Mesendoderm (in vitro differentiated cells): ENCODE data around the gene PAWR.

Experiments used
- DNase-seq: peaks from one replicate; pipeline ENCODE4 v3.0.0; 2013
- H2AK5ac ChIP-seq: 2 replicates; pipeline ENCODE4 v1.6.1; 2013; ENCODE audit warnings: low read length, inconsistent platforms
- H2BK120ac ChIP-seq: 2 replicates; pipeline ENCODE4 v1.6.1; 2013; ENCODE audit warnings: low read depth, mild to moderate bottlenecking, low read length, moderate library complexity, mixed read lengths
- H2BK15ac ChIP-seq: replicated peaks from 2 replicates; pipeline ENCODE4 v1.6.1; 2013; ENCODE audit warnings: low read depth, mild to moderate bottlenecking, moderate library complexity
- H2BK5ac ChIP-seq: 2 replicates; pipeline ENCODE4 v1.6.1; 2013; ENCODE audit warnings: low read length, inconsistent platforms
- H3K18ac ChIP-seq: 2 replicates; pipeline ENCODE4 v1.6.1; 2013; ENCODE audit warnings: mild to moderate bottlenecking, low read length, mixed read lengths
- H3K23ac ChIP-seq: one replicate; pipeline ENCODE4 v1.6.1; 2013; ENCODE audit warnings: low read length
- H3K27ac ChIP-seq: 2 replicates; pipeline ENCODE4 v1.5.1; 2013; ENCODE audit warnings: low read depth, mild to moderate bottlenecking, inconsistent platforms, low read length, moderate library complexity
- H3K27me3 ChIP-seq: 2 replicates; pipeline ENCODE4 v1.6.1; 2013; ENCODE audit warnings: low read length, control low read depth, mild to moderate bottlenecking, inconsistent platforms; ENCODE audit not compliant: insufficient read depth, poor library complexity
- H3K36me3 ChIP-seq: 2 replicates; pipeline ENCODE4 v1.6.1; 2013; ENCODE audit warnings: low read length, inconsistent platforms; ENCODE audit not compliant: control insufficient read depth, insufficient read depth
- H3K4ac ChIP-seq: one replicate; pipeline ENCODE4 v1.6.1; 2013; ENCODE audit warnings: low read depth, mild to moderate bottlenecking, low read length, moderate library complexity
- H3K4me1 ChIP-seq: 2 replicates; pipeline ENCODE4 v1.6.1; 2013; ENCODE audit warnings: low read depth, low read length, inconsistent platforms; ENCODE audit not compliant: control insufficient read depth
- H3K4me2 ChIP-seq: 2 replicates; pipeline ENCODE4 v1.6.1; 2013; ENCODE audit warnings: low read length
- H3K4me3 ChIP-seq: 2 replicates; pipeline ENCODE4 v1.5.1; 2013; ENCODE audit warnings: mild to moderate bottlenecking, low read length
- H3K56ac ChIP-seq: one replicate; pipeline ENCODE4 v1.6.1; 2013; ENCODE audit warnings: low read length
- H3K79me1 ChIP-seq: 2 replicates; pipeline ENCODE4 v1.6.1; 2013; ENCODE audit warnings: low read length, inconsistent platforms
- H3K79me2 ChIP-seq: 2 replicates; pipeline ENCODE4 v1.6.1; 2013; ENCODE audit warnings: mild to moderate bottlenecking, low read length; ENCODE audit not compliant: control insufficient read depth, insufficient read depth
- H3K9ac ChIP-seq: 2 replicates; pipeline ENCODE4 v1.6.1; 2013; ENCODE audit warnings: low read length, inconsistent platforms
- H4K5ac ChIP-seq: one replicate; pipeline ENCODE4 v1.6.1; 2013; ENCODE audit warnings: low read length
- H4K8ac ChIP-seq: one replicate; pipeline ENCODE4 v1.6.1; 2013; ENCODE audit warnings: low read depth, mild to moderate bottlenecking, control low read depth, low read length, moderate library complexity
- WGBS: extraction: QIAGEN DNeasy Blood & Tissue Kit; methylation state at CpG from one replicate; pipeline ENCODE4 v1.1.7; 2013; ENCODE audit warnings: low lambda C conversion rate, missing lambda C conversion rate; ENCODE audit not compliant: insufficient coverage; ENCODE audit errors: extremely low coverage; 5-methylcytosine and 5-hydroxymethylcytosine counted together

The PAWR gene

GRCh38 chr12:79597910-79598309 is 92.9 kb downstream of the PAWR start:
- Histone ChIP-seq H3K18ac (no peak overlapping the region), H4K5ac (no peak overlapping the region), H2BK120ac (no peak overlapping the region), H3K79me2 (peaks cover 8% of the 10 kb centered on the region), H3K9ac (no peak overlapping the region), H3K4ac (no peak overlapping the region), H3K4me3 (no peak overlapping the region), H3K4me2 (no peak overlapping the region), H3K79me1 (peaks cover 6% of the 10 kb centered on the region), H3K4me1 (no peaks in the 10 kb centered on the region), H2BK5ac (no peak overlapping the region), H3K27ac (no peak overlapping the region), H3K23ac (no peak overlapping the region), H2AK5ac (no peak overlapping the region), H3K56ac (no peak overlapping the region), H3K36me3 (no peaks in the 10 kb centered on the region), H3K27me3 (no peaks in the 10 kb centered on the region), H2BK15ac (no peak overlapping the region), H4K8ac (no peak overlapping the region)
- no CpG with 5 or more reads among the region's 3 CpGs for WGBS
- peak; percentile 57 for DNase-seq

DNA sequence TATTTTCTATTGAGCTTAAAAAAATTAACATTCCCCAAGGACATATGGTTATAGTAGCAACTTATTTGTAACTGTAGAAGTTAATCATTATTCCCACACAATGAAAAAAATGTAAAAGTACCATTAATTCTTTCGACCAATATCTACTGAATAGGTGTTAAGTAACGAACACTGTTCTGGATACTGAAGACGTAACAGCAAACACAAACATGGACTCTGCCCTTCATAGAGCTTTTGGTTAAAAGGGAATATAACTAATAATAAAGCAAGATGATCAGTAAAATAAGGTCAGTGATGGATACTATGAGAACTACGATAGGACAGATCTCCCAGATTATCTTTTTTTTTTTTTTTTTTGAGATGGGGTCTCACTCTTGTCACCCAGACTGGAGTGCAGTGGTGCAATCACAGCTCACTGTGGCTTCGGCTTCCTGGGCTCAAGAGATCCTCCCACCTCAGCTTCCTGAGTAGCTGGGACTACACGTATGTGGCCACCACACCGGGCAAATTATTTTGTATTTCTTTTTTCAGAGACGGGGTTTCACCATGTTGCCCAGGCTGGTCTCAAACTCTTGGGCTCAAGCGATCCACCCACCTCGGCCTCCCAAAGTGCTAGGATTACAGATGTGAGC is 93.9 kb downstream of the PAWR start:
- peaks cover 3% of the 10 kb centered on the region for H3K79me2 ChIP-seq
- H3K4ac ChIP-seq: no peak overlapping the region
- no peak overlapping the region for H4K5ac ChIP-seq
- no peak overlapping the region for H3K4me3 ChIP-seq
- no peak overlapping the region for H3K27ac ChIP-seq
- H2BK120ac ChIP-seq: no peak overlapping the region
- no peak overlapping the region for H2AK5ac ChIP-seq
- H3K27me3 ChIP-seq: no peaks in the 10 kb centered on the region
- no peak overlapping the region for H3K56ac ChIP-seq
- H3K79me1 ChIP-seq: peaks cover 4% of the 10 kb centered on the region
- H3K23ac ChIP-seq: no peak overlapping the region
- no CpG with 5 or more reads among the region's 10 CpGs for WGBS
- no peaks in the 10 kb centered on the region for H3K36me3 ChIP-seq
- H2BK5ac ChIP-seq: no peak overlapping the region
- H3K18ac ChIP-seq: no peak overlapping the region
- H2BK15ac ChIP-seq: no peak overlapping the region
- no peak overlapping the region for H4K8ac ChIP-seq
- H3K4me2 ChIP-seq: no peak overlapping the region
- no peak for DNase-seq
- no peak overlapping the region for H3K9ac ChIP-seq
- H3K4me1 ChIP-seq: no peaks in the 10 kb centered on the region

DNA sequence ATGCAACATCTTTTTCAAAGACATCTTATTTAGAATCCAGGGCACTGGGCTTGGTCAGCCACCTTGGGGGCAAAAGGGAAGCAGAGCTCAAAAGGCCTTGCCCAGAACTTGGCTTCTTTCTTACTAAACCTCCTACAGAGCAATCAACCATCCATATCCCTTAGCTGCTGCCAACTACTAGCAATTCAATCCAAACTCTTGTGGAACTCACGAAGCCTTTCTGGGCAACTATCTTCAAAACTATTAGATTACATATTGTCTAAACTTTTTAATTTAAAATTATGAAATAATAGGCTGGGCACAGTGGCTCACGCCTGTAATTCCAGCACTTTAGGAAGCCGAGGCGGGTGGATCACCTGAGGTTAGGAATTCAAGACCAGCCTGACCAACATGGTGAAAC is 95.5 kb downstream of the PAWR start:
- no peak overlapping the region for H3K4me2 ChIP-seq
- H2BK5ac ChIP-seq: no peak overlapping the region
- H3K18ac ChIP-seq: no peak overlapping the region
- H3K79me1 ChIP-seq: peaks cover 6% of the 10 kb centered on the region
- no peak for DNase-seq
- no peak overlapping the region for H3K9ac ChIP-seq
- peaks cover 3% of the 10 kb centered on the region for H3K79me2 ChIP-seq
- H3K23ac ChIP-seq: no peak overlapping the region
- H4K8ac ChIP-seq: no peak overlapping the region
- WGBS: no CpG with 5 or more reads among the region's 4 CpGs
- H2BK15ac ChIP-seq: no peak overlapping the region
- H4K5ac ChIP-seq: no peak overlapping the region
- no peak overlapping the region for H3K27ac ChIP-seq
- no peak overlapping the region for H2AK5ac ChIP-seq
- H3K4me3 ChIP-seq: no peak overlapping the region
- peaks cover 1% of the 10 kb centered on the region for H3K36me3 ChIP-seq
- no peak overlapping the region for H3K4ac ChIP-seq
- no peaks in the 10 kb centered on the region for H3K27me3 ChIP-seq
- no peak overlapping the region for H3K56ac ChIP-seq
- H2BK120ac ChIP-seq: no peak overlapping the region
- no peaks in the 10 kb centered on the region for H3K4me1 ChIP-seq

DNA sequence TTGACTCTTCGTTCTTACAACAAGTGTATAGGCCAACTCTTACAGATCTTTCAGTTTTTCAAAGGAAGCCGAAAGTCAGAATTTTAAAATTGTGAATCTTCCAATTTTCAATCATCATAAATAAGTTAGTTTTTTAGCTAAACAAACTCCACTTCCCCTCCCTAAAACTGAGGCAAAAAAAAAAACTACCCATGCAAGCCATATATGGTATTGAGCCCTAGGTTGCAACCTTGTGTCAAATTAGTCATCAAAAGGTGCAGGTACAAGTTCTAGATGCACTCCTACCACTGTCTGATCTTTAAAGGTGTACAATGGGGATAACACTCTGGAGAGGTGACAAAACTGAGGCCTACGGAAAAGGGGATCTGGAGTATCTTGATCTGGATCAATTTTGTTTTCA is 97.9 kb downstream of the PAWR start:
- Histone ChIP-seq H2BK5ac (no peak overlapping the region), H2BK120ac (no peak overlapping the region), H2BK15ac (no peak overlapping the region), H3K36me3 (peaks cover 1% of the 10 kb centered on the region), H3K27ac (no peak overlapping the region), H3K79me1 (peaks cover 4% of the 10 kb centered on the region), H3K23ac (no peak overlapping the region), H3K4me2 (no peak overlapping the region), H2AK5ac (no peak overlapping the region), H3K79me2 (peaks cover 1% of the 10 kb centered on the region), H3K56ac (no peak overlapping the region), H3K4ac (no peak overlapping the region), H3K9ac (no peak overlapping the region), H3K4me1 (no peaks in the 10 kb centered on the region), H3K18ac (no peak overlapping the region), H4K5ac (no peak overlapping the region), H4K8ac (no peak overlapping the region), H3K4me3 (no peak overlapping the region), H3K27me3 (no peaks in the 10 kb centered on the region)
- no CpG with 5 or more reads among the region's 3 CpGs for WGBS
- no peak for DNase-seq

DNA sequence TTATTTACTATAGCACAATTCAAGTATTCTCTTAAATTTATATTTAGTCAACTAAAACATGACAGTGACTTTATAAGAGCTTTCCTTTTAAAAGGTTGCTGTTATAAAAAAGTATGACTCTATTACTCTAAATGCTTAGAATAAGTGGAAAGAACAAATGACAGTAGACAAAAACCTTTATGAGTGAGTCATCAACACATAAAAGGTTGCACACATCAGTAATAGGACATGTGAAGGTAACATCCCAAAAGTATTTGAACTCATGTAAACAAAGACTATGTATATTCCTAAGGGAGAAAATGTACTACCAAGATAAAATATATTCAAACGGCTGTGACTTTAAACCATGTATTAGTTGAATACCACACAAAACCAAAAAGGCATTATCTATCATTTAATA is 98.8 kb downstream of the PAWR start:
- no peaks in the 10 kb centered on the region for H3K79me2 ChIP-seq
- H3K27ac ChIP-seq: no peak overlapping the region
- no peaks in the 10 kb centered on the region for H3K4me1 ChIP-seq
- H3K4me3 ChIP-seq: no peak overlapping the region
- no peak overlapping the region for H3K4me2 ChIP-seq
- no peak overlapping the region for H3K9ac ChIP-seq
- peaks cover 1% of the 10 kb centered on the region for H3K36me3 ChIP-seq
- no peak overlapping the region for H2BK5ac ChIP-seq
- H3K23ac ChIP-seq: no peak overlapping the region
- H2BK120ac ChIP-seq: no peak overlapping the region
- no peak overlapping the region for H4K5ac ChIP-seq
- no CpG with 5 or more reads among the region's 1 CpG for WGBS
- H3K56ac ChIP-seq: no peak overlapping the region
- no peak overlapping the region for H2BK15ac ChIP-seq
- H3K79me1 ChIP-seq: peaks cover 3% of the 10 kb centered on the region
- no peaks in the 10 kb centered on the region for H3K27me3 ChIP-seq
- H2AK5ac ChIP-seq: no peak overlapping the region
- DNase-seq: no peak
- no peak overlapping the region for H3K4ac ChIP-seq
- H3K18ac ChIP-seq: no peak overlapping the region
- H4K8ac ChIP-seq: no peak overlapping the region

DNA sequence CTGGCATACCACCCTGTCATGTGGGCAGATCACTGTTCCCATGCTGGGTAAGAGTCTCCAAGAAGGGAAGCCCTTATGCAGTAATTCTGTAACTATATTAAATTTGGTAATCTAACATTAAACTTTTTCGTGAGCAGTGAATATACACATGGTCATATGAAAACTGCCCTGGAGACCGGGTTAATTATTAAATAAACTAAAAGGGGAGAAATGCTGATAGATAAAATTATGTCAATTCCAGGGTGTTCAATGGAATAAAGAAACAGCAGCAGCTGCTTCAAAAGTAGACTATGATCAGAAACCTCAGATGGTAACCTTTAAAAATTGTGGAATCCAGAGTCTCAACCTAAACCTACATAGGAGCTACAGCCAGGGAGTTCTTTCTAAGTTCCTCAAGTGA is 100.0 kb downstream of the PAWR start:
- no peak overlapping the region for H4K5ac ChIP-seq
- no peak overlapping the region for H2BK15ac ChIP-seq
- no peaks in the 10 kb centered on the region for H3K79me2 ChIP-seq
- H3K27me3 ChIP-seq: no peaks in the 10 kb centered on the region
- no peak overlapping the region for H2BK120ac ChIP-seq
- H3K4me1 ChIP-seq: no peaks in the 10 kb centered on the region
- no peak overlapping the region for H2BK5ac ChIP-seq
- DNase-seq: no peak
- no peak overlapping the region for H3K4me3 ChIP-seq
- peaks cover 1% of the 10 kb centered on the region for H3K36me3 ChIP-seq
- H3K56ac ChIP-seq: no peak overlapping the region
- no peak overlapping the region for H3K27ac ChIP-seq
- no peak overlapping the region for H3K23ac ChIP-seq
- no peak overlapping the region for H2AK5ac ChIP-seq
- WGBS: no CpG with 5 or more reads among the region's 2 CpGs
- H3K4ac ChIP-seq: no peak overlapping the region
- H3K79me1 ChIP-seq: peaks cover 3% of the 10 kb centered on the region
- no peak overlapping the region for H4K8ac ChIP-seq
- no peak overlapping the region for H3K9ac ChIP-seq
- no peak overlapping the region for H3K18ac ChIP-seq
- no peak overlapping the region for H3K4me2 ChIP-seq
